Testis (tissue), 3 donors: ENCODE data around the gene SFRP5. TPM values are rescaled to one million over a fixed set of nuclear protein-coding genes. Genes with fewer than 3 reads are reported as not detected.

Source experiments
- DNase-seq: peaks from one replicate; pipeline ENCODE4 v3.0.0-alpha.2; 2019
- H3K27ac ChIP-seq, 2 donors: fragments of 200-600 bp; sonication (generic); one replicate each; pipeline ENCODE4 v1.5.1; 2019
- H3K27me3 ChIP-seq: fragments of 200-600 bp; sonication (generic); one replicate; pipeline ENCODE4 v1.5.1; 2019
- H3K36me3 ChIP-seq: fragments of 200-600 bp; sonication (generic); one replicate; pipeline ENCODE4 v1.5.1; 2017; ENCODE audit warnings: low read depth; ENCODE audit errors: missing control alignments
- H3K4me1 ChIP-seq: fragments of 200-600 bp; sonication (generic); one replicate; pipeline ENCODE4 v1.5.1; 2019
- H3K4me3 ChIP-seq, 2 donors: fragments of 200-600 bp; sonication (generic); one replicate each; pipeline ENCODE4 v1.5.1; 2017 to 2019
- H3K9me3 ChIP-seq: fragments of 200-600 bp; sonication (generic); one replicate; pipeline ENCODE4 v1.5.1; 2017
- POLR2A ChIP-seq: fragments of 450-650 bp; IDR thresholded peaks from one replicate; pipeline ENCODE4 v1.6.1; 2017; ENCODE audit warnings: antibody characterized with exemption, mild to moderate bottlenecking, moderate library complexity
- WGBS, 2 donors: methylation state at CpG; one replicate each; pipeline ENCODE4 v1.1.5; 2018; 5-methylcytosine and 5-hydroxymethylcytosine counted together
- intact Hi-C: fragments of 100-400 bp; cut with DNase I; formaldehyde crosslinking; loops from one replicate; pipeline ENCODE4 v1.15.1; 2023; ENCODE audit warnings: low total_unique reads
- polyA plus RNA-seq: library from polyadenylated mRNA; stranded (reverse); fragments of 350-450 nt; fragmentation: Illumina TruSeq; extraction: RNeasy Lipid Tissue Mini Kit (QIAGEN cat#74804); gene quantifications from one replicate; pipeline ENCODE4 v1.2.3, GENCODE V29; 2014; ENCODE audit warnings: low read depth, low replicate concordance; ENCODE audit not compliant: insufficient read depth
- total RNA-seq, 2 donors: library from RNA; depleted of rRNA; stranded (reverse); fragments of >200 nt; gene quantifications; one replicate each; pipeline ENCODE4 v1.2.3, GENCODE V29; 2016
- TF ChIP-seq, protein P1 (sequence below), 3 experiments: fragments of 450-650 bp in 2 of 3; fragments of 200-600 bp in 1 of 3; sonication (generic) in 1 of 3; IDR thresholded peaks; one replicate each; pipeline ENCODE4 v1.5.1; 2016 to 2019; ENCODE audit warnings: antibody characterized with exemption in 3 of 3, mild to moderate bottlenecking in 2 of 3, moderate library complexity in 1 of 3

SFRP5 gene
- total and polyA plus RNA-seq, 3 donors from 2014 or later: 0.99 to 2.0 (median 1.2) TPM

DNA sequence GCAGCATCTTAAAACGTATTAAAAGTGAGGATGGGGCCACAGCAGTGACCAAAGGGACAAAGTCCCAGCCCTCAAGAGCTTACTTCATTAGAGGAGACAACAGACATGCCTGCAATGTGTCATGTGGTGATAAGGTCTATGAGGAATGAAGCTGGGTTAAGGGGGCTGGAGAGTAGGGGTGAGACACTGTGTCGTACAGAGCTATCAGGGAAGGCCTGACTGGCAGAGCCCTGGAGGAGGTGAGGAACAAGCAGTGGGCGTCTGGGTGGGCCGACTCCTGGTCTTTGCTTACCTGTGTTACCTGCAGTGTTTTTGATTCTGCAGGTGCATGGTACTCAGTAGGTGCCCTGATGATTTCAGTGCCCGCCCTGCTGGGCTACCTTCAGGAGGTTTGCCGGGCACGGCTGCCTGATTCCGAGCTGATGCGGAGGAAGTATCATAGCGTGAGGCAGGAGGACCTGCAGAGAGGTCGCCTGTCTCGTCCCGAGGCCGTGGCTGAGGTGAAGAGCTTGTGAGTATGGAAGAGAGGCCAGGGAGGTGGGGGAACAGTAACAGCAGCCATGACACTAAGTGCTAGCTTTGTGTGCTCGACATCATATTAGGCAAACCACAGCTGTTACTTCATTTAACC, 27.3 kb downstream of the SFRP5 start:
- intact Hi-C loops: no loop called here
- TF ChIP-seq, protein P1, sequence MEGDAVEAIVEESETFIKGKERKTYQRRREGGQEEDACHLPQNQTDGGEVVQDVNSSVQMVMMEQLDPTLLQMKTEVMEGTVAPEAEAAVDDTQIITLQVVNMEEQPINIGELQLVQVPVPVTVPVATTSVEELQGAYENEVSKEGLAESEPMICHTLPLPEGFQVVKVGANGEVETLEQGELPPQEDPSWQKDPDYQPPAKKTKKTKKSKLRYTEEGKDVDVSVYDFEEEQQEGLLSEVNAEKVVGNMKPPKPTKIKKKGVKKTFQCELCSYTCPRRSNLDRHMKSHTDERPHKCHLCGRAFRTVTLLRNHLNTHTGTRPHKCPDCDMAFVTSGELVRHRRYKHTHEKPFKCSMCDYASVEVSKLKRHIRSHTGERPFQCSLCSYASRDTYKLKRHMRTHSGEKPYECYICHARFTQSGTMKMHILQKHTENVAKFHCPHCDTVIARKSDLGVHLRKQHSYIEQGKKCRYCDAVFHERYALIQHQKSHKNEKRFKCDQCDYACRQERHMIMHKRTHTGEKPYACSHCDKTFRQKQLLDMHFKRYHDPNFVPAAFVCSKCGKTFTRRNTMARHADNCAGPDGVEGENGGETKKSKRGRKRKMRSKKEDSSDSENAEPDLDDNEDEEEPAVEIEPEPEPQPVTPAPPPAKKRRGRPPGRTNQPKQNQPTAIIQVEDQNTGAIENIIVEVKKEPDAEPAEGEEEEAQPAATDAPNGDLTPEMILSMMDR (IDR thresholded peaks at IDR 0.05): no peak
- no peak for TF ChIP-seq POLR2A
- no peak overlapping the region for H3K4me3 ChIP-seq
- no peaks in the 10 kb centered on the region for H3K36me3 ChIP-seq
- H3K4me1 ChIP-seq: peaks cover 14% of the 10 kb centered on the region
- no peaks in the 10 kb centered on the region for H3K27me3 ChIP-seq
- H3K27ac ChIP-seq: no peak overlapping the region
- no peak for DNase-seq
- H3K9me3 ChIP-seq: no peaks in the 10 kb centered on the region
- WGBS, 2 donors: 91 to 94% methylated on average over 15 of the region's 15 CpGs

DNA sequence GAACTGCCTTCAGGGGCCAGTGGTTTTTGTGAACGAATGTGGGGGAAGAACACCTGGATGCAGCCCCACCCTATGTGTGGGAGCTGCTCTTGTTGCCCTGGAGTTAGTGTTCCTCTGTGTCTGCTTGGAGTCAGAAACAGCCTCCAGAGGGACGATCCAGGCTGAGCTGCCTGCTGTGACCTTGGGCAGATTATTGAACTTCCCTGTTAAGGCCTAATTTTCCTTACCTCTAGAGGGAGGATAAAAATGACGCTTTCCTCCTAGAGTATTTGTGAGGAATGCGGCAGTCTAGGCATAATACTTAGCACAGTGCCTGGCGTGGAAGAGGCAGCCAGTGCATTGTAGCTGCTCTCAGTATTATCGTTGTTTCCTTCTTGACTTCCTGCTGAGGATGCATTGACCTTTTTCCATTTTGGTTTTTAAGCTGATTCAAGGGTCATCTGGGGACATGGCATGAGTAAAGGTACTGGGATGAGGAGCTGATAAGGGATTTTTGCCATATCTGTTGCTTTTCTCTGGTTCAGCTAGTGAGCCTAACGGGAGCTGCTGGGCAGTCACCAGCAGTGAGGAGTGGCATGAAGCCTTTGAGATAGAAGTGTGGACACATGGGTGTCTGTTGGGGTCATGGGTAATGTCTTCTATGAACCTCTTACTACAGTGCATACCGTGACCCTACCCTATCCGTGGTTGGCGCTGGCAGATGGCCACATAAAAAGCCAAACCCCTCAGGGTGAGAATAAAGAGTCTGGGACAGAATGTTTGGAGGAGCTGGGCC, 28.4 kb downstream of the SFRP5 start:
- H3K27ac ChIP-seq: peak overlapping the region; percentile 20 to 27

DNA sequence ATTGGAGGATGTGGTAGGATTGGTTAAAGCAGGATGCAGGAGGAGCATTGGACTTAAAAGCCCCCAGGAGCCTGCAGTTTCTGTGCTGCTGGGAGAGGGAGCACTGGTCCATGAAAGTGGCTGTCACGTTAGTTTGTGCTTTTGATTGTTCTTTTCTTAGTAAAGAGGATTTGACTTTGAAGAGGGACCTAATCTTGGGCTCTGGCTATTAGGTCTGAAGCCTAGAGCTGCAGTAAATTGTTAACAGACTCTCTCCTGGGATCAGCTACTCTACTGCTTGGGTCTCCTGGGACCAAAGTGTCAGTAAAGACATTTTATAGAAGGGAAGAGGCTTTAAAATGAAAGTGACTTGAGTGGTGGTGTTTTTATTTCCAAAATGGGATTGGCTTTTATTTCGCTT, 31.2 kb downstream of the SFRP5 start:
- H3K9me3 ChIP-seq: no peaks in the 10 kb centered on the region
- intact Hi-C loops: no loop called here
- no peaks in the 10 kb centered on the region for H3K36me3 ChIP-seq
- no peaks in the 10 kb centered on the region for H3K27me3 ChIP-seq
- H3K4me3 ChIP-seq: no peak overlapping the region
- peaks cover 16% of the 10 kb centered on the region for H3K4me1 ChIP-seq
- 92 to 93% methylated on average over 2 of the region's 2 CpGs for WGBS, 2 donors
- no peak overlapping the region for H3K27ac ChIP-seq
- no peak for DNase-seq
- no peak for TF ChIP-seq POLR2A
- TF ChIP-seq, protein P1 (IDR thresholded peaks at IDR 0.05): no peak

More for the DNA sequence above, 28.4 kb downstream of the SFRP5 start:
- Histone ChIP-seq H3K4me3 (no peak overlapping the region), H3K9me3 (no peaks in the 10 kb centered on the region), H3K36me3 (no peaks in the 10 kb centered on the region), H3K27me3 (no peaks in the 10 kb centered on the region), H3K4me1 (peaks cover 17% of the 10 kb centered on the region)
- no peak for TF ChIP-seq POLR2A
- TF ChIP-seq, protein P1 (IDR thresholded peaks at IDR 0.05): no peak
- WGBS, 2 donors: 53 to 55% methylated on average over 10 of the region's 10 CpGs
- no peak for DNase-seq
- intact Hi-C loops: no loop called here

DNA sequence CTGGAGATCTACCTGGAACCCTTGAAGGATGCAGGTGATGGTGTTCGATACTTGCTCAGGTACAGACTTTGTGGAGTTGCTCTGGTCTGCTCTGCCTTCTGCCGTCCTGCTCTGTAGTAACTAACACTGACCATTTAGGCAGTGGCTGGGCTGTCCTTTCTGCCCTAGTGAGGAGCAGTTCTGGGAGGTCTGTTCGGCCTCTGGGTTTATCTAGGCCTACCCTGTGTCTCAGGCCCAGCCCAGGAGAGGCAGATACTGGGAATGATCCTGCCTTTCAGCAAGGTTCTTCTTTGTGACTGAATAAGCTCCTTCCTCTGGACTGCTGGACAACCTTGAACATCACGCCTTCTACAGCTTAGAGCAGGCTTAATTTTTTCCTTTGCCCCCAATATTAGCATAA, 33.2 kb downstream of the SFRP5 start:
- WGBS, 2 donors: 79 to 89% methylated on average over 4 of the region's 4 CpGs
- H3K4me3 ChIP-seq: peak overlapping the region in 1 of 2 donors; percentile 97
- intact Hi-C loops: loop anchor here (10.0 kb wide), 1 partner anchor 54 kb away; the partner anchor contains the start of gene AVPI1

More for the DNA sequence above, 33.2 kb downstream of the SFRP5 start:
- Histone ChIP-seq H3K27ac (no peak overlapping the region), H3K36me3 (no peaks in the 10 kb centered on the region), H3K27me3 (no peaks in the 10 kb centered on the region), H3K4me1 (peaks cover 16% of the 10 kb centered on the region), H3K9me3 (no peaks in the 10 kb centered on the region)
- DNase-seq: no peak
- TF ChIP-seq, protein P1 (IDR thresholded peaks at IDR 0.05): no peak
- TF ChIP-seq POLR2A: no peak
